Stimulated activated naive CD8-positive, alpha-beta T cell treated with anti-CD3 and anti-CD28 coated beads, Interleukin-15, amount 100 ng/mL, for 72 hours (primary cell): ENCODE data around the gene MAPK10.

ENCODE experiments used
- ATAC-seq: fragments of 150-1000 bp; cut with Tn5 transposase; 2 replicates; pipeline ENCODE4 v1.10.0; 2021; ENCODE audit warnings: mild to moderate bottlenecking, moderate library complexity
- DNase-seq, 2 donors: peaks; one replicate each; pipeline ENCODE4 v3.0.0; 2021 to 2022
- H3K27ac Mint-ChIP-seq, 2 donors: one replicate each; pipeline ENCODE4 v1.8.0; 2022; ENCODE audit warnings: mild to moderate bottlenecking in 2 of 2, mixed read lengths in 2 of 2, moderate library complexity in 2 of 2
- H3K27me3 Mint-ChIP-seq: one replicate; pipeline ENCODE4 v1.8.0; 2022; ENCODE audit warnings: mixed read lengths
- H3K4me1 Mint-ChIP-seq: one replicate; pipeline ENCODE4 v1.8.0; 2022; ENCODE audit warnings: mild to moderate bottlenecking, mixed read lengths
- H3K4me3 Mint-ChIP-seq, 2 donors: one replicate each; pipeline ENCODE4 v1.8.0; 2022; ENCODE audit warnings: mild to moderate bottlenecking in 2 of 2, mixed read lengths in 2 of 2, moderate library complexity in 1 of 2
- H3K9me3 Mint-ChIP-seq, 2 donors: one replicate each; pipeline ENCODE4 v1.8.0; 2022; ENCODE audit warnings: mixed read lengths in 2 of 2

The MAPK10 gene

DNA sequence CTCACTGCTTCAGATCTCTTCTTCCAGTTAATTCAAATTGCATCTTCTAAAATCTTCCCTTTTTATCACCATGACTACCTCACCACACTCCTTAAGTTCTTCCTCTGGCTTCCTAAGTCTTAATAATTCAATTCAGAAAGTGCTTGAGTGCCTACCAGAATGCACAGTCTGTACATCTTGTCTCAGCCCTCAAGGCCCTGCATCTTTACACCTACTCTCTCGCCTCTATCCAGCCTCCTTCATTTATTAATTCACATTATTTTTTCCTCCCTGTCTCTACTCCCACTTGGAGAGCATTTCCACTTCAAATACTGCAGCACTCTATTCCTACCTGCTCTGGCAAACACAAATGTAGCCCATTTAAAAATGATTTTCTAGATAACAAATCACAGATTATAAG is 90.5 kb downstream of the MAPK10 start:
- ATAC-seq = no peak
- Mint-ChIP-seq H3K4me1 (no peaks in the 10 kb centered on the region), H3K27ac (no peak overlapping the region), H3K27me3 (no peaks in the 10 kb centered on the region), H3K9me3 (no peaks in the 10 kb centered on the region), H3K4me3 (no peak overlapping the region)
- no peak for DNase-seq

DNA sequence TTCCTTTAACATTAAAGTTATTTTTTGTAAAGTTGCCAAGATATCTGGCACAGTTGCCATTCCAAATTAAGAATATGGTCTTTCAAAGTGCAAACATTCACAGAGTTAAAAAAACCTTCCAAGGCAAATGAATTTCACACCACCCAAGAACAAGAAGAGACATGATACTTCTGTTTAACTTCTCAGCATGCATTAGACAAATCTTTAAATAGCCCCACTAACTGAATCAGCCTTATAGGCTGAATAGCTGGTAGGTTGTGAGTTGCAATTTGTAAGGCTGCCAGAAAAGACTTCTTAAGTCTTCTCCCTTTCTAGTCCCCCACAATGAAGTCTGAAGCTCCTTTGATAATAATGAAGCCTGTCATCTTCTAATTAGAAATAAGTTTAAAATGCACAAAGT is 95.6 kb downstream of the MAPK10 start:
- no peaks in the 10 kb centered on the region for H3K27me3 Mint-ChIP-seq
- no peak for DNase-seq
- no peak overlapping the region for H3K4me3 Mint-ChIP-seq

DNA sequence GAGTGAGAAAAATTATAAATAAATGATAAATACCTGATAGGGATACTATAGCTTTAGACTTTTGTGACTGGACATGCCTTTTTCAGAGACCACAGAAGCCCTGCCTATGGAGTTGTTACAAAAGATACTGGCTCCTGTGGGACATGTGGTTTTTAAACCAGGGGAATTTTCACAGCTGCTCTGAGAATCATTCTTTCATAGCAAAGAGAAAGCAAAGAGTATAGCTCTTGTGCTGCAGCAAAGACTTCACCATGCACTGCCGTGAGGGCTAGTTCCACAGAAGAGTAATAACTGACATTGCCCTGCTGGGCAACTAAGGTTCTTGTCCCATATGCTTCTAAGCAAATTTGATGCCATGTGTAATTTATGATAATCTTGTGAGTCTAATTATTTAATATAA is 98.2 kb downstream of the MAPK10 start:
- Mint-ChIP-seq H3K27ac (no peak overlapping the region), H3K4me1 (no peaks in the 10 kb centered on the region), H3K27me3 (no peaks in the 10 kb centered on the region), H3K4me3 (no peak overlapping the region), H3K9me3 (peaks cover 0 to 5% of the 10 kb centered on the region in 2 donors)
- DNase-seq (no peak), ATAC-seq (no peak)

More for the DNA sequence above, 95.6 kb downstream of the MAPK10 start:
- no peaks in the 10 kb centered on the region for H3K4me1 Mint-ChIP-seq
- H3K27ac Mint-ChIP-seq = no peak overlapping the region
- H3K9me3 Mint-ChIP-seq = peaks cover 0 to 5% of the 10 kb centered on the region in 2 donors
- ATAC-seq = no peak

DNA sequence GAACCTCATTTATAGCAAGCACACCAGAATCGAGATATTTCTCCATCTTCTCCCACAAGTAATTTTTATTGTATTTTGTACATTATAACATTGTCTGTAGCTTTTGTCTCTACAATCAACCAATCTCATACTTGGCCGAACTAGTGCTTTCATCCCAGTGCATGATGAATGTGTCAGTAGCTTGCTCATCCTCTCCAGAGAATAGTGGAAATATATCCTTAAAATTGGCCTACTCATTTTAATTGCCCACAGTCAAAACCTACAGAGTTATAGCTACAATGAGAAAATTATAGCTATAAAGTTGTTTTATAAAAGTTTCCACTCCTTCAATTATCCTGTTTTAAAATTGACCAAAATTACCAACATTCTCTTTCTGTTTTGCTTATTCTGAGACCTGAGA is 103.8 kb downstream of the MAPK10 start:
- H3K9me3 Mint-ChIP-seq = no peaks in the 10 kb centered on the region
- H3K27me3 Mint-ChIP-seq = no peaks in the 10 kb centered on the region
- ATAC-seq (no peak), DNase-seq (no peak)
- no peaks in the 10 kb centered on the region for H3K4me1 Mint-ChIP-seq
- no peak overlapping the region for H3K27ac Mint-ChIP-seq
- H3K4me3 Mint-ChIP-seq = no peak overlapping the region

DNA sequence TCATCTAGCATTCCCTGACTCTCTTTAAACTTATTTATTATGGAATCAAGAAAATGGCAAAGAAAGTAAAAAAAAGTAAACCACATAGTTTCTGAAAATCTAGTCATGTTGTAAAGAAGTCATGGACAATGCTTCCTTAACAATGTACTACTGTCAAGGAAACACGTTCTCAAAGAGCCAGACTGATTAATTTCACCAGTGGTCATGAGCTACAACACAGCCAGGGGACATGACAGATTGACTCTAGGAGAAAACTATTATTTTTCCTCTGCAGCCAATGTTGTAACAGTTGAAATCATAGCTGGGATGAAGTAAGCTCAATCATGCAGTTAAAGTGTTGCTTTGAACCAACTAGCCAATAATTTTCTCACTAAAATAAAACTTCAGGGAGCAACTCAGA is 109.2 kb downstream of the MAPK10 start:
- DNase-seq = no peak
- Mint-ChIP-seq H3K9me3 (peaks cover 0 to 10% of the 10 kb centered on the region in 2 donors), H3K4me3 (no peak overlapping the region), H3K27ac (no peak overlapping the region), H3K4me1 (no peaks in the 10 kb centered on the region), H3K27me3 (no peaks in the 10 kb centered on the region)
- ATAC-seq = no peak

DNA sequence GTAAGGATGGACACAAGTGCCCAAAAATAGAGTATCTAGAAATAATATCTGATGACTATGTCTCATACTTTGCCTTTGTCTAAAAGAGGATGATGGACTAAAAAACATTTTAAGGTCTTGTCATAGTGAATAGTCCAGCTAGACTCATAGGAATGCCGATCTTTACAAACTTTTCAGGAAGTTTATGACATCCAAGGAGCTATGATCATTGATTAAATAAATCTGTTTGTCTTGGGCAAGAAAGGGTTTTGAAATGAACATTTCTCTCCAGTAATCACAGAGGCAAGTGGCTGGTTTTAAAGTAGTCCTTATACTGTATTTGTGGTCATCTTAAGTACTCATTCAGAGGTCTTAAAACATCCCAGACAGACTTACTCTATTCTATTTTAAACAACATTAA is 109.8 kb downstream of the MAPK10 start:
- H3K9me3 Mint-ChIP-seq = peaks cover 0 to 10% of the 10 kb centered on the region in 2 donors
- H3K4me3 Mint-ChIP-seq = no peak overlapping the region
- H3K4me1 Mint-ChIP-seq = no peaks in the 10 kb centered on the region
- H3K27me3 Mint-ChIP-seq = no peaks in the 10 kb centered on the region
- no peak for ATAC-seq
- no peak for DNase-seq
- no peak overlapping the region for H3K27ac Mint-ChIP-seq

DNA sequence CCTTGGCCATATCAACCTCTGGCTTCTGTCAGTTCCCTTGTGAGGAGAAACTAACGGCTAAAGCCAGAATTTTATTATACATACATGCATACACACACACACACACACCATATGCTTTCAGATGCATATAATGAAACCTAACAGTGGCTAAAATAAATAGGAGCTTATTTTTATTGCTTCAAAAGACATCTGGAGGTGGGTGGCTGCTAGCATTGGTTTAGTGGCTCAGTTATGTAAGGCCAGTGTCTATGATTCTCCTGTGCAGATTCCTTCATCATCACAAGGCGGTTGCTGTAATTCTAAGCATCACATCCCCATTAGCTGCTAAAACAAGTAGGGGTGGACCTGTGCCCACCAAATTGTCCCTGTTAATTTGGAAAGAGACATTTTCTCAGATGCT is 110.8 kb downstream of the MAPK10 start:
- Mint-ChIP-seq H3K27me3 (no peaks in the 10 kb centered on the region), H3K4me3 (no peak overlapping the region), H3K27ac (no peak overlapping the region), H3K4me1 (no peaks in the 10 kb centered on the region), H3K9me3 (peaks cover 0 to 10% of the 10 kb centered on the region in 2 donors)
- DNase-seq = no peak
- no peak for ATAC-seq

DNA sequence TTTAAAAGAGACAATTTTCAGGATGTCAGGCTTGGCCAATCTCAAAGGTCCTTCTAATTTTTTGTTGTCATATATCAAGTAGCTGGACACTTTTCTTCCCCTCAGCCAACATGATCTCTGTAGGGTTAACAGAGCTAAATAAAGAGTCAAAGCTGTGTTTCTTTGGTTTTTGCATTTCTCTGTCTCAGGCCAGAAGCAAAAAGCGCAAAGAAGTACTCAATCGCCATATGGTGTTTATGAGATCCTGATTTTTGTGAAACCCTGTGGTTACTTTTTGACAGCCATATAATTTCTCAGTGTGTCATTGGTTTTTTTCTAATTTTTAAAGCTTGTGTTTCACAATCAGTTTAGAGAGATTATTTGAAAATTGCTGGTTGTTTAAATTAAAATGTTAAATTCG is 111.9 kb downstream of the MAPK10 start:
- H3K4me1 Mint-ChIP-seq = no peaks in the 10 kb centered on the region
- ATAC-seq (no peak), DNase-seq (no peak)
- H3K27ac Mint-ChIP-seq = no peak overlapping the region
- H3K4me3 Mint-ChIP-seq = no peak overlapping the region
- peaks cover 6 to 10% of the 10 kb centered on the region in 2 donors for H3K9me3 Mint-ChIP-seq
- no peaks in the 10 kb centered on the region for H3K27me3 Mint-ChIP-seq

DNA sequence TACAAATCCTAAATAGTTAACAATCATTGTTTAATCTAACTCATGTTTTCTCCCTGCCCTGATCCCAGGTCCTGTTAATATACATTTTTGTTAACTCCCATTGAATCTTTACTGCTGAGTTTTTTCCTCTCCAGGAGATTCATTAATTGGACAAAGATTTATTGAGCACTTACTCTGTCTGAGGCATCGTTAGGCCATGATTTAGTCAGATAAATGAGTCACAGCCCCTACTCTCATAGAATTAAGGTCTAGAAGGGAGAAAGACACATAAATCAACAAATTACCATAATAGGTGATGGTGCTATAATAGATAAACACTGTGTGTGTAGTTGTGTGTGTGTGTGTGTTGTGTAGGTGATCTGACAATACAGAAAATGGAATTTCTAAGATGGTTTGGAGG is 112.5 kb downstream of the MAPK10 start:
- Mint-ChIP-seq H3K27me3 (no peaks in the 10 kb centered on the region), H3K4me1 (no peaks in the 10 kb centered on the region), H3K27ac (no peak overlapping the region), H3K9me3 (peaks cover 6 to 10% of the 10 kb centered on the region in 2 donors), H3K4me3 (no peak overlapping the region)
- no peak for ATAC-seq
- no peak for DNase-seq

DNA sequence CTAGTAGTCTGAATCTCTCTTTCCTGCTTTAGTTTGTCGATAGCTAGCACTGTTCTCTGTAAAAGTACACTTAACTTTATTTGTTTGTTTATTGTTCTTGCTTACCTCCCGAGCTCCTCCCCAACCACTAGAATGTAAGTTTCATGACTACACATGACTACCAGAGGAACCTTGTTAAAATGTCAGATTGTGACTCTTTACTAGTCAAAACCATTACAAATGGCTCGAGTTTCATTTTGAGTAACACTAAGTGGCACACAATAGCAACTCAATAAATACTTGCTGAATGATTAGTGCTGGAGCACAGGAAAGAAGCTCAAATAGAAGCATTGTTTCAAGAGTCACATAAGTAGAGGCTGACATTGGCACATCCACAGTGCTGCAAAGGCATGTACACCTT is 116.1 kb downstream of the MAPK10 start:
- ATAC-seq = no peak
- DNase-seq = no peak
- Mint-ChIP-seq H3K4me1 (no peaks in the 10 kb centered on the region), H3K27me3 (no peaks in the 10 kb centered on the region), H3K27ac (no peak overlapping the region), H3K9me3 (peaks cover 22 to 43% of the 10 kb centered on the region in 2 donors), H3K4me3 (no peak overlapping the region)

DNA sequence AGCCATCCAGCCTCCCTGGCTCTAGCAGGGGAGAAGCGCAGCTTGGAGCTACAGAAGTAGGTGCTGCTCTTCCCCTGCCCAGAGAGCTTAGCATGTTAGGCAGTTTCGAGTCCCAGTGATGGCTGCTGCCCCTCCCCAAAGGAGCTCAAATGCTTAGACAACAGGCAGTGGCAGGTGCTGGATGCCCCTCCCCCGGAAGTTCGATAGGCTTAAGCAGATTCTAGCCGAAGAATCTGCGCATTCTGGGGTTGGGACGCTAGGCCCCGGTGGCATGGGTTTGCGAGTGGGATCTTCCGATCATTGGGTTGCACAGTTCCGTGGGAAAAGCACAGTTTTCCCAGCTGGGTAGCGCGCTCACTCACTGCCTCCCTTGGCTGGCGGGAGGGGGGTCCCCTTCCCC is 117.2 kb downstream of the MAPK10 start:
- DNase-seq (no peak), ATAC-seq (no peak)
- H3K4me1 Mint-ChIP-seq = no peaks in the 10 kb centered on the region
- no peak overlapping the region for H3K27ac Mint-ChIP-seq
- H3K4me3 Mint-ChIP-seq = no peak overlapping the region
- peaks cover 27 to 43% of the 10 kb centered on the region in 2 donors for H3K9me3 Mint-ChIP-seq
- H3K27me3 Mint-ChIP-seq = no peaks in the 10 kb centered on the region

DNA sequence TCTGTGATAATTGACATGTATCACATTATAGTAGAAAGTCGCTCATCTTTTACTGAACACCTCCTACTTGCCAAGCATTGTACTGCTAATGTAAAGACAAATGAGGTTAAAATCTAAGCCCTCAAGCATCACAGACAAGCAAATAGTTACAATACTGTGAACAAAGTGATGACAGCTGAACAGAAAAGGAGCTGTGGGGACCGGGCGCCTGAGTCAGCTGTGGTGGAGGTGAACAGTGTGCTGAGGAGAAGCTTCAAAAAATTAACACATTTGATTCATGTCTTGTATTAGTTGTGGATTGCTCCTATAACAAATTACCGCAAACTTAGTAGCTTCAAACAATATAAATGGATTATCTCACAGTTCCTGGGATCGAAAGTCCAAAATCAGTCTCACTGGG is 124.3 kb downstream of the MAPK10 start:
- ATAC-seq = no peak
- no peak for DNase-seq
- no peaks in the 10 kb centered on the region for H3K4me1 Mint-ChIP-seq
- H3K4me3 Mint-ChIP-seq = no peak overlapping the region
- H3K9me3 Mint-ChIP-seq = peaks cover 19 to 37% of the 10 kb centered on the region in 2 donors
- H3K27ac Mint-ChIP-seq = no peak overlapping the region
- H3K27me3 Mint-ChIP-seq = no peaks in the 10 kb centered on the region

DNA sequence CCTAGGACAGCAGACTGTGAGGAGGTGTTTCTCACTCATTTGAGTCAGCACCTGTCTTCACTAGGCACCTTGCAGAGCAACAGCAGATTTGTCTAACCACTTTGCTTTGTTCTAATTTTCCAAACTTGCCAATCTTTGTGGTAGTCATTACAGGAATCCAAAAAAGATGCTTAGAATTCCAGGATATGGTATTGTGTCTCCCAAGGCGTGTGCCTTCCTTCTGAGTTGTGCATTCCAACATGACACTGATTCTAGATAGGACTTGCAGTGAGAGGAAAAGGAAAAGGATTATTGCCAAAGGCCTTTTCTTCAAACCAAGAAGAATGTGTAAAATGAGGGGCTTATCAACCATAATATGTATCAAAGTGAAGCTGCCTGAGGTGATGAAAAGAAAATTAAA is 126.2 kb downstream of the MAPK10 start:
- H3K9me3 Mint-ChIP-seq = peaks cover 10 to 18% of the 10 kb centered on the region in 2 donors
- ATAC-seq = no peak
- no peaks in the 10 kb centered on the region for H3K4me1 Mint-ChIP-seq
- no peaks in the 10 kb centered on the region for H3K27me3 Mint-ChIP-seq
- no peak for DNase-seq
- H3K4me3 Mint-ChIP-seq = no peak overlapping the region
- H3K27ac Mint-ChIP-seq = no peak overlapping the region

DNA sequence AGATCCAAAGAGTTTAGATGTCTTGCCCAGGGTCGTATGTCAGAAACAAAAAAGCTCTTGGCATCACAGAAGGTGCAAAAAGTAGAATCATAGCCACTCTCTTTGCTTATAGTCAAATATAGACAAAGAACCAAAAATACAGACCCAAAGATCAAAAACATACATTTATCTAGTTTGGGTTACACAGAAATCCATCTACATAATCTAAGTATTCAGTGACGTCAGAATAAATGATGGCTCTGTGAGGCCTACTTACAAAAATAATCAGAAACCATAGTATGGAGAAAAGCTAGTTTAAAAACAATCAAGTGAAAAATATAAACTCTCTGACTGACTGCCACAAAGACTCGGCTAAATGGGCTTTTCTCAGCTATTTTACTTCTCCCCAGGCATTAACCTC is 126.8 kb downstream of the MAPK10 start:
- ATAC-seq (no peak), DNase-seq (no peak)
- no peak overlapping the region for H3K27ac Mint-ChIP-seq
- H3K27me3 Mint-ChIP-seq = no peaks in the 10 kb centered on the region
- H3K4me3 Mint-ChIP-seq = no peak overlapping the region
- peaks cover 6 to 18% of the 10 kb centered on the region in 2 donors for H3K9me3 Mint-ChIP-seq
- no peaks in the 10 kb centered on the region for H3K4me1 Mint-ChIP-seq

DNA sequence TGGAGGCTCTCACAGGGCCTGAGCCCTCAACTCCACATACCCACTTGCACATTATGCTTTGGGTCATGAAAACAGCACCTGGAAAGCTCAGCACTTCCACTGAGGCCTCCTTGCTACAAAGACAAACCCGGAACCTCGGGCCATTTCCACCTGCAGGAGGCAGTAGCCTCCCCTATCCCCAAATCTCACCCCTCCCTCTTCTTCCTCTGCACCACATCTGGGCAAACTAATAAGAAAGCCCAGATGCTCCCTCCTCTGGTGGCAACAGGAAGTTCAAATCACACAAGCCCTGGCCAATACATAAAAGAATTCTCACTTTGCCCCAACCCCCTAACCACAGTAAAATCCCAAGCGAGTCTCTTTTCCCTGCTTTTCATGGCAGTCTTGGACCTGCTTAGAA is 136.4 kb downstream of the MAPK10 start:
- no peak for ATAC-seq
- Mint-ChIP-seq H3K9me3 (peaks cover 7 to 13% of the 10 kb centered on the region in 2 donors), H3K4me1 (no peaks in the 10 kb centered on the region), H3K27me3 (no peaks in the 10 kb centered on the region), H3K27ac (peak overlapping the region in 1 of 2 donors; percentile 77), H3K4me3 (no peak overlapping the region)
- DNase-seq = no peak

DNA sequence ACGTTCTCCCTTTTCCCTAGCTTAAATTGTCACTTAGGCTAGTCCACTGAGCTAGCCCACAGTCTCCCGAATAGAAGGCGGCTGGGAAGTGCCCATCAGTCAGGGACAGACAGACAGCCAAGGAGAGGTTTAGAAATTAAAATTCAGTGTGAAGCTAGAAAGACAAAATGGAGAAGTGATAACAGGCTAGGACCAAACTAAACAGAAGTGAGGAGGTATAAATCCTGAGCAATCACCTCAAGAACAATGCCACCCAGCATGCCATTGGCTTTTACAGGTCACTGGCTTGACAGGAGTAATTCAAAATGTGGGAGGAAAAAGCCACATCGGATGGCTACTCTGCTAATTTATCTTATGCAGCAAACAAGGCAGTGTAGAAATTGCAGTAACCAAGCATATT is 138.9 kb downstream of the MAPK10 start:
- no peaks in the 10 kb centered on the region for H3K27me3 Mint-ChIP-seq
- no peak overlapping the region for H3K4me3 Mint-ChIP-seq
- peaks cover 7 to 13% of the 10 kb centered on the region in 2 donors for H3K9me3 Mint-ChIP-seq
- ATAC-seq (no peak), DNase-seq (no peak)
- H3K4me1 Mint-ChIP-seq = no peaks in the 10 kb centered on the region
- H3K27ac Mint-ChIP-seq = no peak overlapping the region

DNA sequence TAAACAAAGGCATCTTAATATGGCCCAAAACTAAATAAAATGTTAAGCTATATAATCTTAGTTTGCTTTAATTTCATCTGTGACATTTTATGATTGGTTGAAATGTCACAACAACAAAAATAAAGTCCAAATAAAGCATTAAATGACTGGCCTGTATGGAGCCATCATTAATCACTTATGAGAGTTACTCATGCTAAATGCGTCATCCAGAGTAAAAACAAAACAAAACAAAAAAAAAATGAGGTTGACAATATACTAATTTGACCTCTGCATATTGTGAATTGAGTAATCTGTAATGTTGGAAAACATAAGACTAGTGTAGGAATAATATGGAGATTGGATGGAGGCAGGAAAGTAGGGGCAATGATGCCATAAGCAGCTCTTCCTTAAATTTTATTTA is 139.7 kb downstream of the MAPK10 start:
- peak overlapping the region in 1 of 2 donors; percentile 23 for H3K27ac Mint-ChIP-seq
- ATAC-seq = no peak
- H3K4me1 Mint-ChIP-seq = no peaks in the 10 kb centered on the region
- DNase-seq = no peak
- peaks cover 9 to 13% of the 10 kb centered on the region in 2 donors for H3K9me3 Mint-ChIP-seq
- no peaks in the 10 kb centered on the region for H3K27me3 Mint-ChIP-seq
- no peak overlapping the region for H3K4me3 Mint-ChIP-seq
